Measurements from ENCODE around the gene BLCAP. TPM values are rescaled to one million over a fixed set of nuclear protein-coding genes. Genes with fewer than 3 reads are reported as not detected.
A peak's percentile ranks its signal among the peaks of the same experiment; 100 is the strongest.

The BLCAP gene
- total RNA-seq, 1 donor from 2014 or later = 178 TPM

DNA sequence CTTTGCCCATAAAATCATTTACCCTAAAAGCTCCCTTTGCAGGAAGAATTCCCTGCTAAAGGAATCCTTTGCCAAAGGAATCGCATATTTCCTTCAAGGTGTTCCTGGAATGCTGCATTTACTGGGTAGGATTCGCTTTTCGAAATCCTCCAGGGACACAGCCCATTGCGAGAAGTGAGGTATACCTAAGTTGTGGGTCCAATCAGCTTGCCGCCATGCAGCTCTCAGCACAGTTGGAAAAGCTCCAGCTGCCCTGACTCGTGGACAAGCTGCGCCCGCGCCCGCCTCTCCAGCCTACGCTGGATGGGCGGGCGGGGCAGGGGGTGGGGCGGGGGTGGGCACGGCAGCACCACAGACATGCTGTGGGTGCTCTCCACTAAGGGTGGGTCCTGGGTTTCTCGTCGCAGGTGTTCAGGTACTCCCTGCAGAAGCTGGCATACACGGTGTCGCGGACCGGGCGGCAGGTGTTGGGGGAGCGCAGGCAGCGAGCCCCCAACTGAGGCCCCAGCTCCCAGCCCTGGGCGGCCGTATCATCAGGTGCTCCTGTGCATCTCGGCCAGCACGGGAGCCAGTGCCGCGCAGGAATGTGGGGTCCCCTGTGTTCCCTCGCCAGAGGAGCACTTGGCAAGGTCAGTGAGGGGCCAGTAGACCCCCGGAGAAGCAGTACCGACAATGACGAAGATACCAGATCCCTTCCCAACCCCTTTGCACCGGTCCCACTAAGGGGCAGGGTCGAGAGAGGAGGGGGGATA, 5.2 kb downstream of the BLCAP start:
- H3K27me3 Mint-ChIP-seq (ENCODE audit: unreplicated experiment) = peaks cover 17% of the 10 kb centered on the region
- H3K9me3 Mint-ChIP-seq (ENCODE audit: unreplicated experiment) = no peaks in the 10 kb centered on the region
- peaks cover 81% of the 10 kb centered on the region for H3K4me1 Mint-ChIP-seq (ENCODE audit: unreplicated experiment)
- peaks cover 42% of the 10 kb centered on the region for H3K36me3 Mint-ChIP-seq (ENCODE audit: low read depth, unreplicated experiment)
- TF ChIP-seq, protein P1, sequence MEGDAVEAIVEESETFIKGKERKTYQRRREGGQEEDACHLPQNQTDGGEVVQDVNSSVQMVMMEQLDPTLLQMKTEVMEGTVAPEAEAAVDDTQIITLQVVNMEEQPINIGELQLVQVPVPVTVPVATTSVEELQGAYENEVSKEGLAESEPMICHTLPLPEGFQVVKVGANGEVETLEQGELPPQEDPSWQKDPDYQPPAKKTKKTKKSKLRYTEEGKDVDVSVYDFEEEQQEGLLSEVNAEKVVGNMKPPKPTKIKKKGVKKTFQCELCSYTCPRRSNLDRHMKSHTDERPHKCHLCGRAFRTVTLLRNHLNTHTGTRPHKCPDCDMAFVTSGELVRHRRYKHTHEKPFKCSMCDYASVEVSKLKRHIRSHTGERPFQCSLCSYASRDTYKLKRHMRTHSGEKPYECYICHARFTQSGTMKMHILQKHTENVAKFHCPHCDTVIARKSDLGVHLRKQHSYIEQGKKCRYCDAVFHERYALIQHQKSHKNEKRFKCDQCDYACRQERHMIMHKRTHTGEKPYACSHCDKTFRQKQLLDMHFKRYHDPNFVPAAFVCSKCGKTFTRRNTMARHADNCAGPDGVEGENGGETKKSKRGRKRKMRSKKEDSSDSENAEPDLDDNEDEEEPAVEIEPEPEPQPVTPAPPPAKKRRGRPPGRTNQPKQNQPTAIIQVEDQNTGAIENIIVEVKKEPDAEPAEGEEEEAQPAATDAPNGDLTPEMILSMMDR (IDR thresholded peaks at IDR 0.05; ENCODE audit: unreplicated experiment) = no peak
- H3K27ac Mint-ChIP-seq (ENCODE audit: unreplicated experiment) = no peak overlapping the region
- DNase-seq (ENCODE audit: low spot score) = no peak
- no peak overlapping the region for H3K4me3 Mint-ChIP-seq (ENCODE audit: unreplicated experiment)

DNA sequence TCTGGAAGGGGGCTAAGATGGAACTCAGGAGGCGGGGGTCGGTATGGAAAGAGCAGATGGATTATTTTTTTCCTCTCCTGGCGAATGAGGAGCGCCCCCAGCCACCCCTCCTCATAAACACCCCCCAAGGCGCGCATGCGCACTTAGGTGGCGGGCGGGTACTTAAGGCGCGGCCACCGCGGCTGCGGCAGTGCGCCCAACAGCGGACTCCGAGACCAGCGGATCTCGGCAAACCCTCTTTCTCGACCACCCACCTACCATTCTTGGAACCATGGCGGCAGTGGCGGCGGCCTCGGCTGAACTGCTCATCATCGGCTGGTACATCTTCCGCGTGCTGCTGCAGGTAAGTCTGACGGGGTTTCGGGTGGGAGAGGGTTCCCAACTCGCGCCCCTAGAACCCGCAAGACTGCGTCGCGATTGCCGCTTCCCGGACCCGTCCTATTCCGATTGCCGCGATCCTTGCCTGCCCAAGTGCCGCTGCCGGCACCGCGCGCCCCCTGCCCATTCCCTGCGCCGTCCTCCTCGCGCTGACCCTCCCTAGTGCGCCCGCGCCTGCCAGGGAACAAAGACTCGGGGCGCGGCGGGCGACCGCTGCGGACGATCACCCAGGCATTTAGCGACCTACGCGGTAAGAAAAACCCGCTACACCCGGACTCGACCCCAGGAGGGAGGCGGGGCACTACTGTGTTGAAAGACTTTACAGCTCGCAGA, 6.5 kb downstream of the BLCAP start, which contains the start of gene NNAT:
Gene NNAT (plus strand): TSS at position 190 of the 711 bp plus-strand sequence. CDS start 82 bp downstream, at position 272.
- Mint-ChIP-seq H3K4me1 (ENCODE audit: unreplicated experiment) (peaks cover 87% of the 10 kb centered on the region), H3K9me3 (ENCODE audit: unreplicated experiment) (no peaks in the 10 kb centered on the region), H3K27ac (ENCODE audit: unreplicated experiment) (peak within 1 kb of the TSS; percentile 86), H3K4me3 (ENCODE audit: unreplicated experiment) (peak within 1 kb of the TSS; percentile 86), H3K27me3 (ENCODE audit: unreplicated experiment) (peaks cover 9% of the 10 kb centered on the region), H3K36me3 (ENCODE audit: low read depth, unreplicated experiment) (peaks cover 45% of the 10 kb centered on the region)
- TF ChIP-seq, protein P1 (IDR thresholded peaks at IDR 0.05; ENCODE audit: unreplicated experiment) = no peak
- no peak for DNase-seq (ENCODE audit: low spot score)

GRCh38 chr20:37520419-37520955, 7.2 kb downstream of the BLCAP start:
- TF ChIP-seq, protein P1 (IDR thresholded peaks at IDR 0.05; ENCODE audit: unreplicated experiment) = no peak
- H3K4me1 Mint-ChIP-seq (ENCODE audit: unreplicated experiment) = peaks cover 86% of the 10 kb centered on the region
- H3K36me3 Mint-ChIP-seq (ENCODE audit: low read depth, unreplicated experiment) = peaks cover 43% of the 10 kb centered on the region
- DNase-seq (ENCODE audit: low spot score) = no peak
- peak overlapping the region; percentile 86 for H3K27ac Mint-ChIP-seq (ENCODE audit: unreplicated experiment)
- H3K9me3 Mint-ChIP-seq (ENCODE audit: unreplicated experiment) = no peaks in the 10 kb centered on the region
- H3K27me3 Mint-ChIP-seq (ENCODE audit: unreplicated experiment) = peaks cover 8% of the 10 kb centered on the region
- peak overlapping the region; percentile 31 for H3K4me3 Mint-ChIP-seq (ENCODE audit: unreplicated experiment)

- Mint-ChIP-seq H3K36me3 (ENCODE audit: low read depth, unreplicated experiment) (peaks cover 40% of the 10 kb centered on the region), H3K9me3 (ENCODE audit: unreplicated experiment) (no peaks in the 10 kb centered on the region), H3K4me3 (ENCODE audit: unreplicated experiment) (peak overlapping the region; percentile 31), H3K27ac (ENCODE audit: unreplicated experiment) (peak overlapping the region; percentile 86), H3K27me3 (ENCODE audit: unreplicated experiment) (peaks cover 8% of the 10 kb centered on the region), H3K4me1 (ENCODE audit: unreplicated experiment) (peaks cover 83% of the 10 kb centered on the region)
- TF ChIP-seq, protein P1 (IDR thresholded peaks at IDR 0.05; ENCODE audit: unreplicated experiment) = no peak
- DNase-seq (ENCODE audit: low spot score) = peak; percentile 19
These were observed 7.9 kb downstream of the BLCAP start for GRCh38 chr20:37519508-37520418.
